ENCODE results near the gene FAM151B.
"Not testable (repeated sequence)": the region's sequence is repeated elsewhere in the genome, so short reads cannot be mapped to it uniquely, and the experiment has no call there.

The FAM151B gene

DNA sequence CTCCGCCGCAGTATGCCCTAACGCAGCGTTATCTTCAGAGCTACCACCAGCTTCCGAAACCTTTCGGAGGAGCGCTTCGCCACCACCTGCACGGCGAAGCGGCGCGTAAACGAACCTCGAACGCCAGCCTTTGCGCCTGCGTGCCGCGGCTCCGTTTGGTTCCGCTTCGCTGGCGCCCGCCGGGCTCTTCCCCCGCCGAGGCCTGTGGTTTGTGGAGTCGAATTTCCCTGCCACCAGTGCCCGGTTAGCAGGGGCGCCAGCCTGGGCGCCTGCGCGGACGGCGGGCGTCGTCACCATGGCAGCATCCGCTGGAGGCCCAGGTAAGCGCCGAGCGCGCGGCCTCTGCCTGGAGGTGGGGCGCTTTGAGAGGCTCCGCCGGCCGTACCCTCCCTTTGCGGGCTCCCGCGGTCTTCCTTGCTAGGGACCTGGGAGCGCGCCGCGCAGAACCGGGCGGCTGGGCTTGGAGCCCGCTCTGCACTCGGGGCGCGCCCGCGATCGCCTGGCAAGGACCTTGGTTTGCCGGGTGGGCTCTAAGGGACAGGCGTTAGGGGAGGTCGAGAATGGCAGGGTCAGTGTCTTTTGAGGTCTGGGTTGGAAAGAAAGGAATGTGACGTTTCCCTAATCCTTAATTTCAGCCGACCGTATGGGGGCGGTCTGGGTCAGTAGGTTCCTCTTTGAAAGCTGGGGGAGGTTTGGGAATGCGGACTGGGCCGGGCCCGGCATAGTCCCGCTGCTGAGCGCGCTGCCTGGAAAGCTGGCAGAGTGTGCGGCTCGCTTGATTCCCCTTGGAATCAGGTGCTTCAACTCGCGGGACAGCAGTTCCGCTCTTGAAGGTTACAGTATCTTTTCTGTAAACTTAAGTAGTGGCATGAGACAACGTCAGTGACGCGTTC, at the start of gene FAM151B:
Gene FAM151B, plus strand, starts transcription at position 272 of the 893 bp plus-strand sequence. Its CDS starts 24 bp downstream, at position 296.
- DNase-seq (ENCODE audit: low read depth in 3 of 3): peak; percentile 49 to 83 (median 62)

DNA sequence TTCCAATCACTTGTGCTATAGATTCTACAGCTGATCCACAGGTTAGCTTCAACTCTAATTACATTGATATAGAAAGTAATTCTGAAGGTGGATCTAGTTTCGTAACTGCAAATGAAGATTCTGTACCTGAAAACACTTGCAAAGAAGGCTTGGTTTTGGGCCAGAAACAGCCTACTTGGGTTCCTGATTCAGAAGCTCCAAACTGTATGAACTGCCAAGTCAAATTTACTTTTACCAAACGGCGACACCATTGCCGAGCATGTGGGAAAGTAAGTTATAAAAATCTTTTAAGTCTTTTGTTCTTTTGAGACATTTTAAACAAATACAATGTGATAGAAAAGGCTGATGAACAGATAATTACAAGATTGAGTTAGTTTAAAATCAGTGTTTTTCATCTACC, 49.2 kb upstream of the FAM151B start:
- no peak for DNase-seq (ENCODE audit: low read depth in 3 of 3)

- DNase-seq (ENCODE audit: low read depth in 3 of 3): no peak
Observed at GRCh38 chr5:80439213-80439612, 48.7 kb upstream of the FAM151B start.

DNA sequence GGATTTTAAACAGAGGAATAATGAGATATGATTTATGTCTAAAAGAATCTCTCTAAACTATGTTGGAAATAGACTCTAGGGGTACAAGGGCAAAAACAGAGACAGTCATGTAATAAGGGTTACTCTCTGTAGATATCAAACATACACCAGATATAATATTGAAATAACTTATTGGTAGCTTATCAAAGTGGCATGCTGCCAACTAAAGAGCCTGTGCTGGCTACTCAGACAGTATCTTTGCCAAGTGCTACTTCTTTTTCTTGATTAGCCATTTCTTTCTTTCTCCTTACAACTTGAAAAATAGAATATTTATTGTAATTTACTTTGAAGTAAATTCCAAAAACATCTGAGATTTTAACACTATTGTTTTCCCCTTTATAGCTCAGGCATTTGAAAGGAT, 45.2 kb upstream of the FAM151B start:
- no peak for DNase-seq (ENCODE audit: low read depth in 3 of 3)

DNA sequence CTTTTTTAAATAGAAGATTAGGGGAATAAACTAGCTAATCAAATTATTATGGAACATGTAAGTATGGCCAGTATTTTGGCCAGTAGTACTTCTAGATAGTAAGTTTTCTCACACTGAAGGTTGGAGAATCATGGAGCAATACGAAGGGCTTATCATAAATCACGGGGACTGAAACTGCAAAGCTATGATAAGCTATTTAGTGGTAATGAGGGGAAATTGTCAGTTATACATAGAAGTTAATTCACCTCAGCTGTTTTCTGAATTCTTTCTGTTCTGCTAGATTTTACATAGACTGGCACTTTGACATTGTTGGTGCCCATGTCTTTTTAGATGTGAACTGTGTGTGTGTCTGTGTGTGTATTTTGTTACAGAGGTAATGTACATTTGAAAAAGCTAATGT, 34.5 kb upstream of the FAM151B start:
- DNase-seq (ENCODE audit: low read depth in 3 of 3): no peak

DNA sequence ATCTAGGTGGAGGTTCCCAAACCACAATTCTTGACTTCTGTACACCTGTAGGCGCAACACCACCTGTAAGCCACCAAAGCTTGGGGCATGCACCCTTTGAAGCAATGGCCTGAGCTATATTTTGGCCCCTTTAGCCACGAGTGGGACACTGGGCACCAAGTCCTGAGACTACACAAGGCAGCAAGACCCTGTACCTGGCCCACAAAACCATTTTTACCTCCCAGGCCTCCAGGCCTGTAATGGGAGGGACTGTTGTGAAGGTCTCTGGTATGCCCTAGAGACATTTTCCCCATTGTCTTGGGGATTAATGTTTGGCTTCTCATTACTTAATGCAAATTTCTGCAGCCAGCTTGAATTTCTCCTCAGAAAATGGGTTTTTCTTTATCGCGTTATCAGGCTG, 24.6 kb upstream of the FAM151B start:
- no peak for DNase-seq (ENCODE audit: low read depth in 3 of 3)

- no peak for DNase-seq (ENCODE audit: low read depth in 3 of 3)
Observed at GRCh38 chr5:80466669-80467485, 21.0 kb upstream of the FAM151B start.

- no peak for DNase-seq (ENCODE audit: low read depth in 3 of 3)
Observed at GRCh38 chr5:80468131-80468530, 19.8 kb upstream of the FAM151B start.

- not testable (repeated sequence) for DNase-seq (ENCODE audit: low read depth in 3 of 3)
Observed at GRCh38 chr5:80470631-80471030, 17.3 kb upstream of the FAM151B start.

- DNase-seq (ENCODE audit: low read depth in 3 of 3): no peak
Observed at GRCh38 chr5:80474929-80475328, 13.0 kb upstream of the FAM151B start.

- no peak for DNase-seq (ENCODE audit: low read depth in 3 of 3)
Observed at GRCh38 chr5:80479713-80480112, 8.2 kb upstream of the FAM151B start.

DNA sequence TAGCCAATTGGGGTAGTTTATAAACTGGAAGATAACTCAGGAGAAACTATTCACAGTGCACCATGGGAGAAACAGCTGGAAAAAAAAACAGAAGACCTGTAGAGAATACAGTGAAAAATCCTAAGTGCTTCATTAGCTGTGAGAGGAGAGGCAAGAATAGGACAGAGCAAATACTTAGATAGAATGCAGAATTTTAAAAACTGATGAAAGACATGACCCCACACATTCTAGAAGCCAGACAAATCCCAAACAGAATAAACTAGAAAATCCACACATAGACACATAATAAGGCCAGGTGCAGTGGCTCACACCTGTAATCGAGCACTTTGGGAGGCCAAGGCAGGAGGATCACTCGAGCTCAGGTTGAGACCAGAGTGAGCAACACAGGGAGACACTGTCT, 7.5 kb upstream of the FAM151B start:
- no peak for DNase-seq (ENCODE audit: low read depth in 3 of 3)

DNA sequence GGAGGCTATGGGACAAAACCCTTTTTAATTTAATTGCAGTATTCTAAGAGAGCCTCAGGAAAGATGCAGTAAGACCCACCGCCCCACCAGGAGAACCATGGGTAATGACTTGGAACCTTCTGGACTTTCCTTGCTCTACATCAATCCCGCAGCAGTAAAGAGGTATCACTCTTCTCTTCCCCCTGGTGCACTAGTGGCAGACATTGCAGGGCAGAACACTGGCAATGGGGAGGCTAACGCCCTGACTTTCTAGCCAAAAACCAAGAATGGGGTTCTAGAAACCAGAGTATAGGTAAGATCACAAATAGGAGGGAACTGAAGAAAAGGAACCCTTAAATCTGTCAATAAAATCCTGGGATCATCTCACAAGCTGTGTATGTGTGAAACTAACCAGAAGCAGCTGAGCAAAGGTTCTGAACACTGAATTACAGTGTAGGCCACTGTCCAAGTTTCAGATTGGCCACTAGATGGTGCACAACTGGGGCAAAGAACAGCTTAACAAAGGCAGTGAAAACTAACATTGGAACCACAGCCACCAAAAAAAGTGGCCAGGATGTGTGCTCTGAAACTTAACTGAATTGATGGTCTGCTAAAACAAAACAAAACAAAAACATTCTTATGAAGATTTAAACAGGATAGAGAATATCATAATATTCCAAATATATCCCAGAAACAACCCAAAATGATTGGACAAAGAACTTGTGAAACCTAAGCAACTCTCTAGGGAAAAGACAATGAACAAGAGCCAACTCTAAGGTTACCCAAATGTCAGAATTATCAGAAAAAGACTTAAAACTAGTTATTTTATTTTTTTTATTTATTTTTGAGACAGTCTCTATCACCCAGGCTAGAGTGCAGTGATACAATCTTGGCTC, 6.6 kb upstream of the FAM151B start:
- DNase-seq (ENCODE audit: low read depth in 3 of 3): peak in 1 of 3 experiments; percentile 16

- no peak for DNase-seq (ENCODE audit: low read depth in 3 of 3)
Observed at GRCh38 chr5:80482578-80482977, 5.3 kb upstream of the FAM151B start.

- no peak for DNase-seq (ENCODE audit: low read depth in 3 of 3)
Observed at GRCh38 chr5:80483636-80484232, 4.2 kb upstream of the FAM151B start.

- DNase-seq (ENCODE audit: low read depth in 3 of 3): no peak
Observed at GRCh38 chr5:80487444-80487828, 464 bp upstream of the FAM151B start.

DNA sequence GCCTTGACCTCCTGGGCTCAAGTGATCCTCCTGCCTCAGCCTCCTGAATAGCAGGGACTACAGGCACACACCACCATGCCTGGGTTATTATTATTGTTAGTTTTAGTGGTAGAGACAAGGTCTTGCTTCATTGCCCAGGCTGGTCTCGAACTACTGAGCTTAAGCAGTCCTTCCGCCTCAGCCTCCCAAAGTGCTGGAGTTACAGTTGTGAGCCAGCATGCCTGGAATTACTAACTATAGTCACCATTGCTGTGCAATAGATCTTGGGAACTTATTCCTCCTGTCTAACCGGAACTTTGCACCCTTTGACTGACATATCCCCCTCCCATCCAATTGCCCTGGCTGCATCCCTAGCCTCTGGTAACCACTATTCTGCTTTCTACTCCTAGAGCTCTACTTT, 3.4 kb downstream of the FAM151B start:
- DNase-seq (ENCODE audit: low read depth in 3 of 3): no peak

GRCh38 chr5:80492741-80493140, 4.8 kb downstream of the FAM151B start:
- no peak for DNase-seq (ENCODE audit: low read depth in 3 of 3)

- not testable (repeated sequence) for DNase-seq (ENCODE audit: low read depth in 3 of 3)
Observed at GRCh38 chr5:80493443-80493842, 5.5 kb downstream of the FAM151B start.

- DNase-seq (ENCODE audit: low read depth in 3 of 3): no peak
Observed at GRCh38 chr5:80495891-80496290, 8.0 kb downstream of the FAM151B start.

DNA sequence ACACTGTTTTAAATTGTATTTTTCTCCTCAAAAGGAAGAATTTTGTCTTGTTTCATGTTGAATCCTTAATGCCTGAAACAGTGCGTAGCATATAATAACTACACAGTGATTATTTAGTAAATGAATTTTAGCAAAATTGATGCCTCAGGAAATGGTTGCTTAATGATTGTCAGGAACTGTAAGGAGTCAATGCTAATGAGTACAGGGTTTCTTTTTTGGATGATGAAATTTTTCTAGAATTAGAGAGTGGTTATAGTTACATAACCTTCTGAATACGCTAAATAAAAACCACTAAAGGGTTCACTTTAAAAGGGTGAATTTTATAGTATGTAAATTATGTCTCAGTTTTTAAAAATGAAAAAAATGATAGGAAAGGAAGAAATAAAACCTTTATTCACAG, 14.9 kb downstream of the FAM151B start:
- no peak for DNase-seq (ENCODE audit: low read depth in 3 of 3)
